CD4-positive, alpha-beta T cell treated with Interleukin-6 for 4 hours (primary cell): ENCODE results near the gene LACRT.

Experiments used
- DNase-seq: peaks from one replicate; pipeline ENCODE4 v3.0.0-alpha.2; 2020; ENCODE audit warnings: mixed read lengths

Gene LACRT

GRCh38 chr12:54598970-54599369 is 35.7 kb downstream of the LACRT start:
- DNase-seq: no peak

GRCh38 chr12:54596526-54596946 is 38.2 kb downstream of the LACRT start:
- DNase-seq: peak; percentile 63

DNA sequence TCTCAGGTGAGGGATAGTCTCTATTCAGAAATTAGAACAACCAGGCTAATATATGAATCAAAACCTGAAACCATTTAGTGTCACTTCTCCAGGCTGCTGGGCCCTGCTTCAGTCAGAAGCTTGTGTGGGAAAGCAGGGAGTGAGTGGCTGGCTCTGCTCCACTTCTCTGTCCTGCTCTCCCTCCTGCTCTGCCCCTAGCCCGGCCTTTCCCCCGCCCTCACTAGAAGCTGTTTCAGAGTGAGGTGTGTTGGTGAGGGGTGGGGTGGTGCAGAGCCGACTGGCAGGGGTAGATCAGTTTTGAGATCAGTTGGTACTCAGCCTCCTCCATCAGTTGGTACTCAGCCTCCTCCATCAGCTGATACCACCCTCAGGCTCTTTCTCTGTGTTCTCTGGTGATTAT is 39.2 kb downstream of the LACRT start:
- DNase-seq: no peak

DNA sequence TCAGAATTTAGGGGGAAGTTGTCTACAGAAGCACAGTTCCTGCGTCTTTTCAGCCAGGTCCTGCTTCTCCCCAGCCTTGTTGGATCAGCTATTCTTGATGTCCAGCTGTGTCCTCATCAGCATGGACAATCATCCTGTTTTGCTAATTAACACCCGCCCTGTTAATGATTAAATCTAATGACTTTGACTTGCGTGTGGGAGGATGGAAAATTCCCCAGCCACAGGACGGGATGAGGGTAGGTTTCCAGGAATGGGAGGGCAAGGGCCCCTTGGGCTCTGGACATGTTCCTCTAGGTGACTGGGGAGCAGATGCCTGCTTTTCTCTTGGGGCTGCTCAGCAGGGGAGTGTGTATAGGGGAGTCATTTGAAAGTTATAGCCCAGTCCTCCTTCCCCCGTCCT is 41.0 kb downstream of the LACRT start:
- DNase-seq: no peak

DNA sequence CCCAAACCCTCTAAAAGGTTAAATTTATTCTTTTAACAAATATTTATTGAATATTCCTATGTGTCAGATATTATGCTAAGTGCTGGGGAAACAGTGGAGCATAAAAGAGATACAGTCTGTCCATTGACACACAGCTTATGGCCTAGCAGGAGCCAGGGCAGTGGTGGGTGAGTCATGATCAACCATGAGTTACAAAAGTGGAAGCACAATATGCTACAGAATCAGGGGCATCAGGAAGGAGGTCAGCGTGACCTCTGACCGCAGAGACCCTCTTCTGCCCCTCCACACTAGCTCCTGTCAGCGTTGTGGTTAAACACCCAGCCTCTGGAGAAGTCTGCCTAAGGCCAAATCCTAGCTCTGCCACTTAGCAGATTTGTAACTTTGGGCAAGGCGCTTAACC is 41.6 kb downstream of the LACRT start:
- DNase-seq: no peak

GRCh38 chr12:54592316-54592715 is 42.4 kb downstream of the LACRT start:
- DNase-seq: no peak

GRCh38 chr12:54590978-54591591 is 43.6 kb downstream of the LACRT start:
- no peak for DNase-seq

GRCh38 chr12:54589964-54590363 is 44.7 kb downstream of the LACRT start:
- DNase-seq: no peak

GRCh38 chr12:54588890-54589267 is 45.8 kb downstream of the LACRT start:
- DNase-seq: no peak

DNA sequence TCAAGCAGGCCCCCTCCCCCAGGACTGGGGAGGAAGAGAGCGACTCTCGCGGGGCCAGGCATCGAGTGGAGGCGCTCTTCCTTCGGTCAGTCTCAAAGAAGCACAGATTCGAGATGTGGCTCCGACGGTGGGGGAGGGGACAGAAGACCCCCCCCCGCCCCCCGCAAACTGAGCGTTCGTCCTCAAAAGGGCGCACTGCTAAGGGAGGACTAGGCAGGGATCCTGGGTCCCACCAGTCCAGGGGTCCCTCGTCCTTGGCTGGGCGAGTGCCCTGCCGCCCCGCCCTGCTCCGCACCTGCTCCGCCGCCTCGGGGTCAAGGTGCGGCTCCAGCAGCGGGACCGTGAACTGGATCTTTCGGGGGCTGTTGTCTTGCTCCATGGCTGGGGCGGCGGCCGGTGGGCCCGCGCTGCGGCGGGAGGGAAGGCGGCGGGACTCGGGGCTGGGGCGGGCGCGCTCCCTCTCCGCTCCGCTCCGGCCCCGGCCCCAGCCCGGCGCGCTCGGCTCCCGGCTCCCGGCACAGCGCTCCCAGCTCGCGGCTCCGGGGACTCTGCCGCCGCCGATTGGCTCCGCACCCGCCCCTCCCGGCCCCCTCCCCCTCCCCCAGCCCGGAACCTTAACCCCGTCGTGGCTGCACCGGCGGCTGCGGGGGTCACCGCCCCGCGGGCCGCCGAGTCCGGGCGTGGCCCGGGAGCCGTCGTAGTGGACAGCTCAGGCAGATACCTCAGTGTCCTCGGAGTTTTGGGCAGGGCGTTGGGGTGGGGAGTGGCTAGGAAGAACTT is 46.4 kb downstream of the LACRT start, which contains the start of gene PPP1R1A:
TSS of gene PPP1R1A (minus strand) at position 550 of the 780 bp plus-strand sequence. CDS start at position 379, 171 bp downstream.
- DNase-seq: peak; percentile 18

DNA sequence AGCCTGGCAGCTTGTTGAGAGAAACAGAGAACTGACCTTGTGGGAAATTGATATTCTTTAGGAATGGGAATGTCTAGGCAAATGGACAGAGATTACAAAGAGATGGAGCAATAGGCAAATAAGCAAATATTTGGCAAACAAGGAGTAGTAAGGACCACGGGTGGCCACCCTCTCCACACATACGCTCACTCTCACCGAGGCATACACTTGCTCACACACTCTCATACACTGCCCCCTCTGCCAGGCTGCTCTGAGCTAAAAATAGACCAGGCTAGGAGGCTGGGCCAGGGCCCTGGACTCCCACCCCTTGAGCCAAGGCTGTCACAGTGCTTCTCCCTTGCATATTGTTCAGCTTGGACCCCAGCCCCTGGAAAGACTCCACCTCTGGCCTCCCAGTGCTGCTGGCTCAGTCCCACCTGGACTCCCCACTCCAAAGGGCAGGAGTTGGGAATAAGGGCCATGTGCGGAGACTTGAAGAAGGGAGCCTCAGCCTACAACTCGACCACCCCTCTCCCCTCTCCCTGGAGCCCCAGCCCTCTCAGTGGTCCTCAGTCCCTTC is 47.3 kb downstream of the LACRT start:
- no peak for DNase-seq

GRCh38 chr12:54586620-54587019 is 48.1 kb downstream of the LACRT start:
- no peak for DNase-seq

DNA sequence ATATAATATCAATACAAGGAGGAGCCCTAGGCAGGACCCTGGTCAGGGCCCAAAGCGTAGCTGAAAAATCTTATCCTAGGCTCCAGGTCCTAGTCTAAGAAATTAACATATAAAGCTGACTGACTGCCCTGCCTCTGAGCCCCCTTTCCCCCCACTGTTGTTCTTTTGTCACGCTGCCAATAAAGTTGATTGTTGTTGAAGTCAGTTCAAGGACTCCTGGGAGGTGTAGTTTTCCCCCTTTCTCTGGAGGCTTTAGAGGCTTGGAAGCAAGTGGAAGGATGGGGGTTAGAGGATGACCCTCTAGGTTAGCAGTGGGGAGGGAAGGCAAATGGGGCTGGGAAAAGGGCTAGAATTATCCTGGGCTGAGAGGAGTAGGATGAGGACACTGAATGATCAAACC is 49.5 kb downstream of the LACRT start:
- DNase-seq: no peak

DNA sequence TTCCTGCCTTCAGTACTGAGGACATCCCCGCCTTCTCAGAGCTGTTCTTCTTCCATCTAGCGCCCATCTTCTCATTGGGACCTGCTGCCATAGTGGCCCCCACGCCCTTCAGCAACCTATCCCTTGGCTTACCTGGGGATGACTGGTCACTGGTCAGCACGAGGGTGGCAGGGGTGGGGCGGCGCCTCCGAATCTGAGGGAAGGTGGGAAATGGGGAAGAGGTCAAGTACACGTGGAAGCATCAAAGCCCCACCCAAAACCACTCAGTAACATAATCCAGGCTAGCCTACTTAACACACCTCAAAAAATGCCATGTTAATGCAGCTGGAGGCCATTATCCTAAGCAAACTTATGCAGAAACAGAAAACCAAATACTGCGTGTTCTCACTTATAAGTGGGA is 50.6 kb downstream of the LACRT start:
- DNase-seq: no peak

GRCh38 chr12:54583726-54584125 is 51.0 kb downstream of the LACRT start:
- no peak for DNase-seq

- no peak for DNase-seq
These were observed 53.3 kb downstream of the LACRT start for GRCh38 chr12:54581412-54581811.
